ENCODE results near the gene GNAQ.

GNAQ gene

GRCh38 chr9:77735494-77735893 is 296.1 kb downstream of the GNAQ start:
- no peak for TF ChIP-seq CTCF (conservative IDR thresholded peaks at IDR 0.05; ENCODE audit: low read depth, low read length)
- H3K4me3 ChIP-seq (ENCODE audit: low read length) = no peak overlapping the region
- DNase-seq (ENCODE audit: low read depth) = no peak

GRCh38 chr9:77731930-77732329 is 299.7 kb downstream of the GNAQ start:
- no peak for TF ChIP-seq CTCF (conservative IDR thresholded peaks at IDR 0.05; ENCODE audit: low read depth, low read length)
- peak; percentile 92 for DNase-seq (ENCODE audit: low read depth)
- H3K4me3 ChIP-seq (ENCODE audit: low read length) = no peak overlapping the region

GRCh38 chr9:77731008-77731698 is 300.5 kb downstream of the GNAQ start:
- H3K4me3 ChIP-seq (ENCODE audit: low read length) = no peak overlapping the region
- no peak for DNase-seq (ENCODE audit: low read depth)
- no peak for TF ChIP-seq CTCF (conservative IDR thresholded peaks at IDR 0.05; ENCODE audit: low read depth, low read length)

- no peak for DNase-seq (ENCODE audit: low read depth)
- H3K4me3 ChIP-seq (ENCODE audit: low read length) = no peak overlapping the region
- no peak for TF ChIP-seq CTCF (conservative IDR thresholded peaks at IDR 0.05; ENCODE audit: low read depth, low read length)
These were observed 302.4 kb downstream of the GNAQ start for GRCh38 chr9:77729177-77729576.

- DNase-seq (ENCODE audit: low read depth) = no peak
- no peak overlapping the region for H3K4me3 ChIP-seq (ENCODE audit: low read length)
- TF ChIP-seq CTCF (conservative IDR thresholded peaks at IDR 0.05; ENCODE audit: low read depth, low read length) = no peak
These were observed 304.8 kb downstream of the GNAQ start for GRCh38 chr9:77726814-77727213.

GRCh38 chr9:77726289-77726688 is 305.3 kb downstream of the GNAQ start:
- no peak overlapping the region for H3K4me3 ChIP-seq (ENCODE audit: low read length)
- DNase-seq (ENCODE audit: low read depth) = no peak
- TF ChIP-seq CTCF (conservative IDR thresholded peaks at IDR 0.05; ENCODE audit: low read depth, low read length) = no peak

- no peak for DNase-seq (ENCODE audit: low read depth)
- no peak for TF ChIP-seq CTCF (conservative IDR thresholded peaks at IDR 0.05; ENCODE audit: low read depth, low read length)
- no peak overlapping the region for H3K4me3 ChIP-seq (ENCODE audit: low read length)
These were observed 305.8 kb downstream of the GNAQ start for GRCh38 chr9:77725820-77726219.
